ENCODE measurements around the gene OR5P2. TPM values are rescaled to one million over a fixed set of nuclear protein-coding genes. Genes with fewer than 3 reads are reported as not detected.

The OR5P2 gene
- total RNA-seq, 1 experiment from 2014 or later = not detected

DNA sequence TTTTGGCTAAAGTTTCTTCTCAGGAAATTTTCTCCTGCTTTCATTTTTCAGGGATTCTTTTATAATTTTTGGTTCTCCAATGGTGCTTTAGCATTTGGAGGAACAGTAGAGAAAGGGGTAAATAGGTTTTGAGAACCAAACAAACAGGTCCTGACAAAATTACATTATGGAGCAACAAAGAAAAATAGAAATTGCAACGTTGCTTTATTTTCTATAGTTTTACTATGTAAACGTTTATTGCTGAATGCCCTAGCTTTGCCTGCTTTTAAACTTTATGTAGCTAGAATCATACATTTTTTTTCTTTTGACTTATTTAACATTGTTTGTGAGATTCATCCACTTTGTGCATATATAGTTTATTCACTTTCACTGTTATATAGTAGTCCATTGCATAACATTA, 43.8 kb upstream of the OR5P2 start:
- DNase-seq (ENCODE audit: low read depth, low spot score) (no peak), ATAC-seq (no peak)
- no peak overlapping the region for H3K4me3 ChIP-seq (ENCODE audit: low read depth in 2 of 2, low read length in 2 of 2)
- POLR2A ChIA-PET = no interaction called here
- H3K36me3 ChIP-seq (ENCODE audit: control insufficient read depth, insufficient read depth, low read length) = no peaks in the 10 kb centered on the region
- intact Hi-C loops (cut with micrococcal nuclease; ENCODE audit: unreplicated experiment) = no loop called here
- no TSS peak for BruUV-seq (replicated peaks)
- no peaks in the 10 kb centered on the region for H3K9me3 ChIP-seq (ENCODE audit: control insufficient read depth, insufficient read depth, low read depth, low read length)
- CTCF ChIA-PET = no interaction called here
- 0 out of 2 replicates have a peak, but pooled peaks cover 2% of the 10 kb centered on the region for H3K27me3 ChIP-seq (ENCODE audit: control insufficient read depth, insufficient read depth, low read length)
- H3K27ac ChIP-seq (ENCODE audit: low read length) = no peak overlapping the region
- TF ChIP-seq, protein P1, sequence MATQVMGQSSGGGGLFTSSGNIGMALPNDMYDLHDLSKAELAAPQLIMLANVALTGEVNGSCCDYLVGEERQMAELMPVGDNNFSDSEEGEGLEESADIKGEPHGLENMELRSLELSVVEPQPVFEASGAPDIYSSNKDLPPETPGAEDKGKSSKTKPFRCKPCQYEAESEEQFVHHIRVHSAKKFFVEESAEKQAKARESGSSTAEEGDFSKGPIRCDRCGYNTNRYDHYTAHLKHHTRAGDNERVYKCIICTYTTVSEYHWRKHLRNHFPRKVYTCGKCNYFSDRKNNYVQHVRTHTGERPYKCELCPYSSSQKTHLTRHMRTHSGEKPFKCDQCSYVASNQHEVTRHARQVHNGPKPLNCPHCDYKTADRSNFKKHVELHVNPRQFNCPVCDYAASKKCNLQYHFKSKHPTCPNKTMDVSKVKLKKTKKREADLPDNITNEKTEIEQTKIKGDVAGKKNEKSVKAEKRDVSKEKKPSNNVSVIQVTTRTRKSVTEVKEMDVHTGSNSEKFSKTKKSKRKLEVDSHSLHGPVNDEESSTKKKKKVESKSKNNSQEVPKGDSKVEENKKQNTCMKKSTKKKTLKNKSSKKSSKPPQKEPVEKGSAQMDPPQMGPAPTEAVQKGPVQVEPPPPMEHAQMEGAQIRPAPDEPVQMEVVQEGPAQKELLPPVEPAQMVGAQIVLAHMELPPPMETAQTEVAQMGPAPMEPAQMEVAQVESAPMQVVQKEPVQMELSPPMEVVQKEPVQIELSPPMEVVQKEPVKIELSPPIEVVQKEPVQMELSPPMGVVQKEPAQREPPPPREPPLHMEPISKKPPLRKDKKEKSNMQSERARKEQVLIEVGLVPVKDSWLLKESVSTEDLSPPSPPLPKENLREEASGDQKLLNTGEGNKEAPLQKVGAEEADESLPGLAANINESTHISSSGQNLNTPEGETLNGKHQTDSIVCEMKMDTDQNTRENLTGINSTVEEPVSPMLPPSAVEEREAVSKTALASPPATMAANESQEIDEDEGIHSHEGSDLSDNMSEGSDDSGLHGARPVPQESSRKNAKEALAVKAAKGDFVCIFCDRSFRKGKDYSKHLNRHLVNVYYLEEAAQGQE (IDR thresholded peaks at IDR 0.05; ENCODE audit: insufficient read depth in 1 of 2, low read depth in 2 of 2, low read length in 1 of 2) = no peak
- no peak for TF ChIP-seq SIN3A (IDR thresholded peaks at IDR 0.05; ENCODE audit: borderline replicate concordance, insufficient read depth, low read depth, low read length)
- TF ChIP-seq, protein P2, sequence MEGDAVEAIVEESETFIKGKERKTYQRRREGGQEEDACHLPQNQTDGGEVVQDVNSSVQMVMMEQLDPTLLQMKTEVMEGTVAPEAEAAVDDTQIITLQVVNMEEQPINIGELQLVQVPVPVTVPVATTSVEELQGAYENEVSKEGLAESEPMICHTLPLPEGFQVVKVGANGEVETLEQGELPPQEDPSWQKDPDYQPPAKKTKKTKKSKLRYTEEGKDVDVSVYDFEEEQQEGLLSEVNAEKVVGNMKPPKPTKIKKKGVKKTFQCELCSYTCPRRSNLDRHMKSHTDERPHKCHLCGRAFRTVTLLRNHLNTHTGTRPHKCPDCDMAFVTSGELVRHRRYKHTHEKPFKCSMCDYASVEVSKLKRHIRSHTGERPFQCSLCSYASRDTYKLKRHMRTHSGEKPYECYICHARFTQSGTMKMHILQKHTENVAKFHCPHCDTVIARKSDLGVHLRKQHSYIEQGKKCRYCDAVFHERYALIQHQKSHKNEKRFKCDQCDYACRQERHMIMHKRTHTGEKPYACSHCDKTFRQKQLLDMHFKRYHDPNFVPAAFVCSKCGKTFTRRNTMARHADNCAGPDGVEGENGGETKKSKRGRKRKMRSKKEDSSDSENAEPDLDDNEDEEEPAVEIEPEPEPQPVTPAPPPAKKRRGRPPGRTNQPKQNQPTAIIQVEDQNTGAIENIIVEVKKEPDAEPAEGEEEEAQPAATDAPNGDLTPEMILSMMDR (IDR thresholded peaks at IDR 0.05) = no peak
- TF ChIP-seq TCF7L2 (IDR thresholded peaks at IDR 0.05; ENCODE audit: low read depth, low read length) = no peak
- TF ChIP-seq POLR2AphosphoS5 (IDR thresholded peaks at IDR 0.05; ENCODE audit: low read depth, low read length) = no peak
- in situ Hi-C loops (cut with HindIII; ENCODE audit: low pct_unique_long_range_greater_than_20kb, low sequenced_read_pairs) = no loop called here
- no peaks in the 10 kb centered on the region for H3K4me1 ChIP-seq (ENCODE audit: control insufficient read depth, insufficient read depth, low read length)

DNA sequence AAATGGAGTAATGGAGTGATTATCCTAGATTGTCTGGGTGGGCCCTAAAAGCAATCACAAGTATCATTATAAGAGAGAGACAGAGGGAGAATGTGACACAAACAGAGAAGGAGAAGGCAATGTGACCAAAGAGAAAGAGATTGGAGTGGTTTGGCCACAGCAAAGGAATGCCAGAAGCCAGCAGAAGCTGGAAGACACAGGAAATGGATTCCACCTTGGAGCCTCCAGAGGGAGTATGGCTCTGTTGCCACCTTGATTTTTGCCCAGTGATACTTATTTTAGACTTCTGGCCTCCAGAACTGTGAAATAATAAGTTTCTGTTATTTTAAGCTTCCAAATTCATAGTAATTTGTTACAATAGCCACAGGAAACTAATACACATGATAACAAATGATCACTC, 36.8 kb upstream of the OR5P2 start:
- Histone ChIP-seq H3K36me3 (ENCODE audit: control insufficient read depth, insufficient read depth, low read length) (no peaks in the 10 kb centered on the region), H3K27ac (ENCODE audit: low read length) (no peak overlapping the region), H3K27me3 (ENCODE audit: control insufficient read depth, insufficient read depth, low read length) (0 out of 2 replicates have a peak, but pooled peaks cover 2% of the 10 kb centered on the region), H3K4me1 (ENCODE audit: control insufficient read depth, insufficient read depth, low read length) (no peaks in the 10 kb centered on the region), H3K4me3 (ENCODE audit: low read depth in 2 of 2, low read length in 2 of 2) (no peak overlapping the region), H3K9me3 (ENCODE audit: control insufficient read depth, insufficient read depth, low read depth, low read length) (no peaks in the 10 kb centered on the region)
- no TSS peak for BruUV-seq (replicated peaks)
- no peak for ATAC-seq
- no peak for DNase-seq (ENCODE audit: low read depth, low spot score)
- TF ChIP-seq SIN3A (IDR thresholded peaks at IDR 0.05; ENCODE audit: borderline replicate concordance, insufficient read depth, low read depth, low read length) = no peak
- no peak for TF ChIP-seq TCF7L2 (IDR thresholded peaks at IDR 0.05; ENCODE audit: low read depth, low read length)
- TF ChIP-seq, protein P2 (IDR thresholded peaks at IDR 0.05) = 0 out of 2 replicates have a peak, but pooled peaks have one; percentile 10
- intact Hi-C loops (cut with micrococcal nuclease; ENCODE audit: unreplicated experiment) = no loop called here
- POLR2A ChIA-PET = no interaction called here
- in situ Hi-C loops (cut with HindIII; ENCODE audit: low pct_unique_long_range_greater_than_20kb, low sequenced_read_pairs) = no loop called here
- CTCF ChIA-PET = no interaction called here

Measured in Panc1 (cell line).